Hepatocyte (in vitro differentiated cells): ENCODE measurements around the gene TRAF2.

Source experiments
- EZH2 ChIP-seq: fragments of 200-600 bp; sonication (generic); IDR thresholded peaks from 2 replicates; pipeline ENCODE4 v1.6.1; 2016; ENCODE audit warnings: antibody characterized with exemption, mild to moderate bottlenecking, borderline replicate concordance
- EZH2phosphoT487 ChIP-seq: fragments of 200-600 bp; sonication (generic); IDR thresholded peaks from one replicate; pipeline ENCODE4 v1.6.1; 2018; ENCODE audit warnings: antibody characterized with exemption, mild to moderate bottlenecking, low read depth, moderate library complexity; ENCODE audit not compliant: unreplicated experiment, severe bottlenecking
- TF ChIP-seq, protein P1 (sequence below): fragments of 200-600 bp; sonication (generic); IDR thresholded peaks from 2 replicates; pipeline ENCODE4 v1.5.1; 2016; ENCODE audit warnings: antibody characterized with exemption, mild to moderate bottlenecking; ENCODE audit not compliant: poor library complexity

- TF ChIP-seq, protein P1, sequence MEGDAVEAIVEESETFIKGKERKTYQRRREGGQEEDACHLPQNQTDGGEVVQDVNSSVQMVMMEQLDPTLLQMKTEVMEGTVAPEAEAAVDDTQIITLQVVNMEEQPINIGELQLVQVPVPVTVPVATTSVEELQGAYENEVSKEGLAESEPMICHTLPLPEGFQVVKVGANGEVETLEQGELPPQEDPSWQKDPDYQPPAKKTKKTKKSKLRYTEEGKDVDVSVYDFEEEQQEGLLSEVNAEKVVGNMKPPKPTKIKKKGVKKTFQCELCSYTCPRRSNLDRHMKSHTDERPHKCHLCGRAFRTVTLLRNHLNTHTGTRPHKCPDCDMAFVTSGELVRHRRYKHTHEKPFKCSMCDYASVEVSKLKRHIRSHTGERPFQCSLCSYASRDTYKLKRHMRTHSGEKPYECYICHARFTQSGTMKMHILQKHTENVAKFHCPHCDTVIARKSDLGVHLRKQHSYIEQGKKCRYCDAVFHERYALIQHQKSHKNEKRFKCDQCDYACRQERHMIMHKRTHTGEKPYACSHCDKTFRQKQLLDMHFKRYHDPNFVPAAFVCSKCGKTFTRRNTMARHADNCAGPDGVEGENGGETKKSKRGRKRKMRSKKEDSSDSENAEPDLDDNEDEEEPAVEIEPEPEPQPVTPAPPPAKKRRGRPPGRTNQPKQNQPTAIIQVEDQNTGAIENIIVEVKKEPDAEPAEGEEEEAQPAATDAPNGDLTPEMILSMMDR, result no peak
- no peak for TF ChIP-seq EZH2phosphoT487
- no peak for TF ChIP-seq EZH2
Measured at GRCh38 chr9:136942112-136942880, 56.0 kb downstream of the TRAF2 start.
